ENCODE data around the gene SMIM41. TPM values are rescaled to one million over a fixed set of nuclear protein-coding genes. Genes with fewer than 3 reads are reported as not detected.

Gene SMIM41
- total and polyA plus RNA-seq, 3 donors from 2014 or later, result 2.6 to 21.7 (median 15.6) TPM

GRCh38 chr12:52043386-52044212 lies 35.9 kb upstream of the SMIM41 start:
- no peaks in the 10 kb centered on the region for H3K9me3 ChIP-seq
- H3K4me1 ChIP-seq, result peaks cover 73% of the 10 kb centered on the region
- intact Hi-C loops (cut with DNase I; ENCODE audit: low total_unique reads), result no loop called here
- TF ChIP-seq POLR2A (IDR thresholded peaks at IDR 0.05) (no peak), CTCF (IDR thresholded peaks at IDR 0.05) (no peak)
- no peaks in the 10 kb centered on the region for H3K27me3 ChIP-seq
- H3K27ac ChIP-seq, result peak overlapping the region; percentile 87 to 88
- H3K4me3 ChIP-seq, result no peak overlapping the region
- peak; percentile 44 for DNase-seq
- 53 to 58% methylated on average over 8 to 21 of the region's 21 CpGs for WGBS, 2 donors
- no peaks in the 10 kb centered on the region for H3K36me3 ChIP-seq (ENCODE audit: low read depth, missing control alignments)

GRCh38 chr12:52044292-52044983 lies 35.1 kb upstream of the SMIM41 start:
- Histone ChIP-seq H3K36me3 (ENCODE audit: low read depth, missing control alignments) (no peaks in the 10 kb centered on the region), H3K27ac (peak overlapping the region; percentile 87 to 88), H3K27me3 (no peaks in the 10 kb centered on the region), H3K4me1 (peaks cover 66% of the 10 kb centered on the region), H3K9me3 (no peaks in the 10 kb centered on the region), H3K4me3 (no peak overlapping the region)
- DNase-seq, result peak; percentile 92
- intact Hi-C loops (cut with DNase I; ENCODE audit: low total_unique reads), result no loop called here
- WGBS, 2 donors, result 28 to 31% methylated on average over 16 to 18 of the region's 18 CpGs
- no peak for TF ChIP-seq CTCF (IDR thresholded peaks at IDR 0.05)
- TF ChIP-seq POLR2A (IDR thresholded peaks at IDR 0.05), result no peak

- 44 to 53% methylated on average over 2 to 4 of the region's 4 CpGs for WGBS, 2 donors
- intact Hi-C loops (cut with DNase I; ENCODE audit: low total_unique reads), result no loop called here
These were observed 33.7 kb upstream of the SMIM41 start for GRCh38 chr12:52045794-52046199.

GRCh38 chr12:52046859-52047258 lies 32.6 kb upstream of the SMIM41 start:
- Histone ChIP-seq H3K4me3 (no peak overlapping the region), H3K27me3 (no peaks in the 10 kb centered on the region), H3K27ac (peak overlapping the region in 1 of 2 donors; percentile 1), H3K4me1 (peaks cover 62% of the 10 kb centered on the region), H3K36me3 (ENCODE audit: low read depth, missing control alignments) (no peaks in the 10 kb centered on the region), H3K9me3 (no peaks in the 10 kb centered on the region)
- intact Hi-C loops (cut with DNase I; ENCODE audit: low total_unique reads), result no loop called here
- TF ChIP-seq CTCF (IDR thresholded peaks at IDR 0.05), result no peak
- TF ChIP-seq POLR2A (IDR thresholded peaks at IDR 0.05), result no peak
- 90 to 94% methylated on average over 7 of the region's 7 CpGs for WGBS, 2 donors
- no peak for DNase-seq

More at GRCh38 chr12:52045794-52046199, 33.7 kb upstream of the SMIM41 start:
- Histone ChIP-seq H3K27me3 (no peaks in the 10 kb centered on the region), H3K9me3 (no peaks in the 10 kb centered on the region), H3K4me1 (peaks cover 67% of the 10 kb centered on the region), H3K36me3 (ENCODE audit: low read depth, missing control alignments) (no peaks in the 10 kb centered on the region), H3K27ac (peak overlapping the region; percentile 87 to 88), H3K4me3 (no peak overlapping the region)
- TF ChIP-seq POLR2A (IDR thresholded peaks at IDR 0.05) (no peak), CTCF (IDR thresholded peaks at IDR 0.05) (no peak)
- DNase-seq, result no peak

Data from testis (tissue), 3 donors.